H9 (cell line): ENCODE results near the gene GSC2. TPM values are rescaled to one million over a fixed set of nuclear protein-coding genes. Genes with fewer than 3 reads are reported as not detected.

Source experiments
- DNase-seq: peaks from one replicate; pipeline ENCODE4 v3.0.0-alpha.2; 2017
- H2AFZ ChIP-seq: one replicate; pipeline ENCODE4 v1.6.1; 2013; ENCODE audit warnings: mild to moderate bottlenecking, low read length, control low read depth, moderate library complexity
- H2AK5ac ChIP-seq: 2 replicates; pipeline ENCODE4 v1.6.1; 2013; ENCODE audit warnings: low read length, control low read depth, mixed read lengths; ENCODE audit not compliant: insufficient read length
- H2BK120ac ChIP-seq: one replicate; pipeline ENCODE4 v1.6.1; 2013; ENCODE audit warnings: low read depth, mild to moderate bottlenecking, low read length, control low read depth, inconsistent platforms; ENCODE audit not compliant: poor library complexity, severe bottlenecking
- H2BK12ac ChIP-seq: 2 replicates; pipeline ENCODE4 v1.6.1; 2013; ENCODE audit warnings: low read length, control low read depth, mixed read lengths, low read depth; ENCODE audit not compliant: insufficient read length
- H2BK15ac ChIP-seq: 2 replicates; pipeline ENCODE4 v1.6.1; 2013; ENCODE audit warnings: low read depth, low read length, control low read depth
- H2BK20ac ChIP-seq: one replicate; pipeline ENCODE4 v1.6.1; 2013; ENCODE audit warnings: low read depth, mild to moderate bottlenecking, low read length, control low read depth, inconsistent platforms; ENCODE audit not compliant: poor library complexity, severe bottlenecking
- H2BK5ac ChIP-seq: 2 replicates; pipeline ENCODE4 v1.6.1; 2013; ENCODE audit warnings: low read length, control low read depth, mixed read lengths; ENCODE audit not compliant: insufficient read length
- H3K14ac ChIP-seq: 2 replicates; pipeline ENCODE4 v1.6.1; 2013; ENCODE audit warnings: low read length, control low read depth; ENCODE audit not compliant: insufficient read depth
- H3K18ac ChIP-seq: 2 replicates; pipeline ENCODE4 v1.6.1; 2013; ENCODE audit warnings: low read depth, mild to moderate bottlenecking, mixed read lengths, low read length, control low read depth; ENCODE audit not compliant: insufficient read length
- H3K23ac ChIP-seq: 2 replicates; pipeline ENCODE4 v1.6.1; 2013; ENCODE audit warnings: low read length, control low read depth, mixed read lengths, low read depth; ENCODE audit not compliant: insufficient read length
- H3K23me2 ChIP-seq: 2 replicates; pipeline ENCODE4 v1.6.1; 2013; ENCODE audit warnings: low read depth, mild to moderate bottlenecking, mixed read lengths, low read length, control low read depth; ENCODE audit not compliant: insufficient read length, poor library complexity, severe bottlenecking
- H3K27ac ChIP-seq: 2 replicates; pipeline ENCODE4 v1.5.1; 2013; ENCODE audit warnings: low read length, control low read depth, mixed read lengths, low read depth; ENCODE audit not compliant: insufficient read length
- H3K27me3 ChIP-seq: 2 replicates; pipeline ENCODE4 v1.6.1; 2013; ENCODE audit warnings: low read length, control low read depth, inconsistent platforms; ENCODE audit not compliant: insufficient read depth
- H3K4ac ChIP-seq: 2 replicates; pipeline ENCODE4 v1.6.1; 2013; ENCODE audit warnings: low read depth, mild to moderate bottlenecking, control low read depth, inconsistent platforms, low read length, moderate library complexity
- H3K4me1 ChIP-seq: 2 replicates; pipeline ENCODE4 v1.6.1; 2013; ENCODE audit warnings: low read length, control low read depth, inconsistent platforms; ENCODE audit not compliant: insufficient read depth
- H3K4me2 ChIP-seq: 2 replicates; pipeline ENCODE4 v1.6.1; 2013; ENCODE audit warnings: low read length, control low read depth, mixed read lengths; ENCODE audit not compliant: insufficient read length, insufficient read depth
- H3K56ac ChIP-seq: 2 replicates; pipeline ENCODE4 v1.6.1; 2013; ENCODE audit warnings: low read depth, mild to moderate bottlenecking, mixed read lengths, low read length, control low read depth; ENCODE audit not compliant: insufficient read length
- H3K79me1 ChIP-seq: 2 replicates; pipeline ENCODE4 v1.6.1; 2013; ENCODE audit warnings: low read depth, mild to moderate bottlenecking, moderate library complexity, low read length, control low read depth, inconsistent platforms; ENCODE audit not compliant: insufficient read depth, poor library complexity, severe bottlenecking
- H3K79me2 ChIP-seq: 2 replicates; pipeline ENCODE4 v1.6.1; 2013; ENCODE audit warnings: low read length, control low read depth, inconsistent platforms; ENCODE audit not compliant: insufficient read depth
- H3K9ac ChIP-seq: 2 replicates; pipeline ENCODE4 v1.6.1; 2013; ENCODE audit warnings: low read length, control low read depth, mixed read lengths; ENCODE audit not compliant: insufficient read length; ENCODE audit errors: extremely low read depth
- H3K9me3 ChIP-seq: one replicate; pipeline ENCODE4 v1.6.1; 2013; ENCODE audit warnings: low read depth, low read length, inconsistent platforms; ENCODE audit not compliant: control insufficient read depth
- H3T11ph ChIP-seq: one replicate; pipeline ENCODE4 v1.6.1; 2013; ENCODE audit warnings: mild to moderate bottlenecking, low read length, control low read depth, inconsistent platforms
- H4K20me1 ChIP-seq: one replicate; pipeline ENCODE4 v1.6.1; 2013; ENCODE audit not compliant: control insufficient read depth, insufficient read length, insufficient read depth
- H4K5ac ChIP-seq: 2 replicates; pipeline ENCODE4 v1.6.1; 2013; ENCODE audit warnings: low read depth, mild to moderate bottlenecking, mixed read lengths, low read length, control low read depth; ENCODE audit not compliant: insufficient read length
- H4K8ac ChIP-seq: replicated peaks from 2 replicates; pipeline ENCODE4 v1.6.1; 2013; ENCODE audit warnings: low read length, control low read depth, mixed read lengths, low read depth; ENCODE audit not compliant: insufficient read length
- H4K91ac ChIP-seq: 2 replicates; pipeline ENCODE4 v1.6.1; 2013; ENCODE audit warnings: low read depth, mild to moderate bottlenecking, moderate library complexity, mixed read lengths, low read length, control low read depth; ENCODE audit not compliant: insufficient read length
- H3K27ac Mint-ChIP-seq, 3 experiments: 2 replicates in 2 of 3; 3 replicates in 1 of 3; pipeline ENCODE4 v1.8.0; 2020 to 2021; ENCODE audit warnings: mixed read lengths in 3 of 3, mild to moderate bottlenecking in 1 of 3, moderate library complexity in 1 of 3
- H3K27me3 Mint-ChIP-seq: 2 replicates; pipeline ENCODE4 v1.8.0; 2021; ENCODE audit warnings: low read depth, mild to moderate bottlenecking, moderate library complexity, mixed read lengths
- H3K36me3 Mint-ChIP-seq, 3 experiments: 2 replicates in 2 of 3; 3 replicates in 1 of 3; pipeline ENCODE4 v1.8.0; 2020 to 2021; ENCODE audit warnings: low read depth in 3 of 3, mixed read lengths in 3 of 3; ENCODE audit not compliant: insufficient read depth in 1 of 3
- H3K4me1 Mint-ChIP-seq, 2 experiments: 2 replicates each; pipeline ENCODE4 v1.8.0; 2020; ENCODE audit warnings: mixed read lengths in 2 of 2
- H3K4me3 Mint-ChIP-seq, 2 experiments: 2 replicates in 1 of 2; 3 replicates in 1 of 2; pipeline ENCODE4 v1.8.0; 2020 to 2021; ENCODE audit warnings: mild to moderate bottlenecking in 2 of 2, mixed read lengths in 2 of 2, moderate library complexity in 1 of 2
- H3K9me3 Mint-ChIP-seq, 2 experiments: 2 replicates in 1 of 2; 3 replicates in 1 of 2; pipeline ENCODE4 v1.8.0; 2020; ENCODE audit warnings: mild to moderate bottlenecking in 2 of 2, mixed read lengths in 2 of 2, moderate library complexity in 1 of 2
- CTCF ChIP-seq: fragments of 200-600 bp; sonication (generic); conservative IDR thresholded peaks from 3 replicates; pipeline ENCODE4 v1.8.0; 2021; ENCODE audit warnings: antibody characterized with exemption, mild to moderate bottlenecking
- WGBS: extraction: QIAGEN DNeasy Blood & Tissue Kit; methylation state at CpG from one replicate; pipeline ENCODE4 v1.1.7; 2013; ENCODE audit warnings: missing lambda C conversion rate, low lambda C conversion rate, mixed read lengths; ENCODE audit not compliant: insufficient read length; ENCODE audit errors: extremely low coverage; 5-methylcytosine and 5-hydroxymethylcytosine counted together
- total RNA-seq: library from RNA; stranded (reverse); gene quantifications from 2 replicates; pipeline ENCODE4 v1.2.1, GENCODE V29; 2021

Gene GSC2
- total RNA-seq, 1 experiment from 2014 or later: 0.22 TPM

GRCh38 chr22:19097518-19097917 is 52.6 kb downstream of the GSC2 start:
- no peak overlapping the region for H2BK20ac ChIP-seq

More at GRCh38 chr22:19097518-19097917, 52.6 kb downstream of the GSC2 start:
- H2BK120ac ChIP-seq: no peak overlapping the region
- no peak overlapping the region for H3K9ac ChIP-seq
- H4K20me1 ChIP-seq: no peaks in the 10 kb centered on the region
- no peak overlapping the region for H3K27ac ChIP-seq
- H3K27me3 ChIP-seq: no peaks in the 10 kb centered on the region
- no peak overlapping the region for H2BK5ac ChIP-seq
- no peak for DNase-seq
- Mint-ChIP-seq H3K4me1 (peaks cover 0 to 2% of the 10 kb centered on the region in 2 experiments; a peak in 1 of 4 replicates), H3K27me3 (no peaks in the 10 kb centered on the region), H3K27ac (peak overlapping the region in 2 of 3 experiments; percentile 19 to 76; a peak in 1 of 7 replicates), H3K4me3 (no peak overlapping the region), H3K36me3 (peaks cover 0 to 17% (median 0%) of the 10 kb centered on the region in 3 experiments; a peak in 4 of 7 replicates), H3K9me3 (no peaks in the 10 kb centered on the region)
- no peak overlapping the region for H3K56ac ChIP-seq
- H3K23ac ChIP-seq: no peak overlapping the region
- no peaks in the 10 kb centered on the region for H3K4me1 ChIP-seq
- H3K79me1 ChIP-seq: no peaks in the 10 kb centered on the region
- no peaks in the 10 kb centered on the region for H3K9me3 ChIP-seq
- no peak overlapping the region for H4K5ac ChIP-seq
- H2AK5ac ChIP-seq: no peak overlapping the region
- H3K23me2 ChIP-seq: no peaks in the 10 kb centered on the region
- no peak overlapping the region for H3K4me2 ChIP-seq
- H4K8ac ChIP-seq: no peak overlapping the region
- no peak overlapping the region for H2BK15ac ChIP-seq
- H3K14ac ChIP-seq: no peak overlapping the region
- H3K18ac ChIP-seq: no peak overlapping the region
- H3K4ac ChIP-seq: no peak overlapping the region
- TF ChIP-seq CTCF: no peak
- H4K91ac ChIP-seq: no peak overlapping the region
- no peak overlapping the region for H2BK12ac ChIP-seq
- H3K79me2 ChIP-seq: no peaks in the 10 kb centered on the region
- H3T11ph ChIP-seq: no peak overlapping the region
- no CpG with 5 or more reads among the region's 3 CpGs for WGBS
- no peak overlapping the region for H2AFZ ChIP-seq

Other genes starting within 250 kb of the GSC2 start
- gene DGCR6, start 244.0 kb downstream of the GSC2 start, total RNA-seq: 1.8 and 2.2 TPM in 2 replicates
- 51.2 and 54.3 TPM in 2 replicates for gene PRODH, start 214.0 kb downstream of the GSC2 start, total RNA-seq
- 47.2 and 50.7 TPM in 2 replicates for gene DGCR2, start 27.9 kb downstream of the GSC2 start, total RNA-seq
- not detected in 2 replicates for gene TSSK2, start 19.0 kb downstream of the GSC2 start, total RNA-seq
- gene ESS2, start 5.6 kb downstream of the GSC2 start, total RNA-seq: 18.7 and 19.4 TPM in 2 replicates
- gene SLC25A1, start 28.4 kb upstream of the GSC2 start, total RNA-seq: 151 and 156 TPM in 2 replicates
- 11.1 and 11.7 TPM in 2 replicates for gene CLTCL1, start 141.4 kb upstream of the GSC2 start, total RNA-seq